Fibroblast of lung (primary cell): Measurements from ENCODE around the gene PDE6A. TPM values are rescaled to one million over a fixed set of nuclear protein-coding genes. Genes with fewer than 3 reads are reported as not detected.

Experiments
- DNase-seq, 2 donors: peaks; one replicate each; pipeline versions ENCODE4 v3.0.0 to v3.0.0-alpha.2; 2010; ENCODE audit warnings: low read depth in 2 of 2
- H2AFZ ChIP-seq: 2 replicates; pipeline ENCODE4 v1.5.1; 2012; ENCODE audit warnings: low read length, control low read depth, inconsistent platforms
- H3K27ac ChIP-seq: 2 replicates; pipeline ENCODE4 v1.5.1; 2011; ENCODE audit warnings: low read length, control low read depth; ENCODE audit not compliant: insufficient read depth
- H3K27me3 ChIP-seq: 2 replicates; pipeline ENCODE4 v1.5.1; 2011; ENCODE audit warnings: mild to moderate bottlenecking, low read length; ENCODE audit not compliant: control insufficient read depth, insufficient read depth
- H3K36me3 ChIP-seq: 2 replicates; pipeline ENCODE4 v1.5.1; 2011; ENCODE audit warnings: low read length; ENCODE audit not compliant: control insufficient read depth, insufficient read depth
- H3K4me1 ChIP-seq: 2 replicates; pipeline ENCODE4 v1.5.1; 2011; ENCODE audit warnings: low read length; ENCODE audit not compliant: control insufficient read depth, insufficient read depth; ENCODE audit errors: extremely low read depth
- H3K4me2 ChIP-seq: 2 replicates; pipeline ENCODE4 v1.5.1; 2011; ENCODE audit warnings: low read length, control low read depth; ENCODE audit not compliant: insufficient read depth; ENCODE audit errors: extremely low read depth
- H3K4me3 ChIP-seq, 4 experiments: fragments of 200-600 bp in 1 of 4; sonication (generic) in 1 of 4; replicated peaks in 1 of 4; 2 replicates each; pipeline ENCODE4 v1.5.1; 2011 to 2016; ENCODE audit warnings: low read length in 4 of 4, low read depth in 3 of 4, mild to moderate bottlenecking in 3 of 4, control low read depth in 2 of 4, inconsistent platforms in 1 of 4, mixed read lengths in 1 of 4; ENCODE audit not compliant: insufficient read depth in 1 of 4; ENCODE audit errors: control extremely low read depth in 1 of 4
- H3K79me2 ChIP-seq: 2 replicates; pipeline ENCODE4 v1.5.1; 2012; ENCODE audit warnings: mild to moderate bottlenecking, low read length, inconsistent platforms; ENCODE audit not compliant: control insufficient read depth, insufficient read depth
- H3K9ac ChIP-seq: 2 replicates; pipeline ENCODE4 v1.5.1; 2011; ENCODE audit warnings: mild to moderate bottlenecking, low read length, control low read depth; ENCODE audit not compliant: insufficient read depth
- H3K9me3 ChIP-seq: 2 replicates; pipeline ENCODE4 v1.5.1; 2012; ENCODE audit warnings: low read depth, low read length; ENCODE audit not compliant: control insufficient read depth, insufficient read depth
- H4K20me1 ChIP-seq: 2 replicates; pipeline ENCODE4 v1.5.1; 2011; ENCODE audit warnings: low read length; ENCODE audit not compliant: control insufficient read depth, insufficient read depth; ENCODE audit errors: extremely low read depth
- CTCF ChIP-seq, 2 donors: IDR thresholded peaks in 1 of 2; conservative IDR thresholded peaks in 1 of 2; 1 replicate in 1 of 2; 2 replicates in 1 of 2; pipeline ENCODE4 v1.5.1; 2011 to 2012; ENCODE audit warnings: low read length in 2 of 2, control low read depth in 1 of 2, inconsistent platforms in 1 of 2, low read depth in 1 of 2, mild to moderate bottlenecking in 1 of 2
- EZH2 ChIP-seq: IDR thresholded peaks from 2 replicates; pipeline ENCODE4 v1.5.1; 2012; ENCODE audit warnings: low read length, control low read depth, mild to moderate bottlenecking; ENCODE audit errors: missing control alignments
- polyA plus RNA-seq, 2 donors: library from polyadenylated mRNA; depleted of rRNA in 1 of 2; stranded (reverse) in 1 of 2; unstranded in 1 of 2; fragments of >200 nt; gene quantifications; 2 replicates each; pipeline ENCODE4 v1.2.1, GENCODE V29; 2011 to 2012; ENCODE audit warnings: missing spikeins in 1 of 2
- total RNA-seq: library from RNA; depleted of rRNA; stranded (reverse); fragments of >200 nt; gene quantifications from 2 replicates; pipeline ENCODE4 v1.2.1, GENCODE V29; 2014

Gene PDE6A
- total and polyA plus RNA-seq, 2 donors (not counting 1 experiment from before 2014, with no cell fraction given), result under 0.01 TPM; not detected in 1

- Histone ChIP-seq H3K4me2 (no peak overlapping the region), H2AFZ (no peak overlapping the region), H3K4me1 (peaks cover 2% of the 10 kb centered on the region), H3K27me3 (no peaks in the 10 kb centered on the region), H3K27ac (no peak overlapping the region), H3K9ac (no peak overlapping the region), H3K9me3 (no peaks in the 10 kb centered on the region), H3K36me3 (no peaks in the 10 kb centered on the region), H3K4me3 (no peak overlapping the region), H3K79me2 (no peaks in the 10 kb centered on the region), H4K20me1 (no peaks in the 10 kb centered on the region)
- peak in 1 of 2 donors; percentile 90 for DNase-seq
- TF ChIP-seq EZH2 (no peak), CTCF (conservative IDR thresholded peaks at IDR 0.05 in 1 of 2, IDR thresholded peaks at IDR 0.05 in 1 of 2; ENCODE audit: low read depth in 1 of 2, low read length in 2 of 2) (no peak)
Observed at GRCh38 chr5:149924486-149924885, 20.1 kb downstream of the PDE6A start.

- Histone ChIP-seq H3K4me3 (no peak overlapping the region), H3K4me1 (peaks cover 2% of the 10 kb centered on the region), H3K27ac (no peak overlapping the region), H3K27me3 (no peaks in the 10 kb centered on the region), H3K9ac (no peak overlapping the region), H2AFZ (no peak overlapping the region), H3K9me3 (no peaks in the 10 kb centered on the region), H4K20me1 (no peaks in the 10 kb centered on the region), H3K4me2 (no peak overlapping the region), H3K36me3 (no peaks in the 10 kb centered on the region), H3K79me2 (no peaks in the 10 kb centered on the region)
- no peak for TF ChIP-seq CTCF (conservative IDR thresholded peaks at IDR 0.05 in 1 of 2, IDR thresholded peaks at IDR 0.05 in 1 of 2; ENCODE audit: low read depth in 1 of 2, low read length in 2 of 2)
- no peak for TF ChIP-seq EZH2
- DNase-seq, result no peak
Observed at GRCh38 chr5:149922950-149923349, 21.6 kb downstream of the PDE6A start.

GRCh38 chr5:149921597-149921996 lies 23.0 kb downstream of the PDE6A start:
- TF ChIP-seq EZH2 (no peak), CTCF (conservative IDR thresholded peaks at IDR 0.05 in 1 of 2, IDR thresholded peaks at IDR 0.05 in 1 of 2; ENCODE audit: low read depth in 1 of 2, low read length in 2 of 2) (no peak)
- no peaks in the 10 kb centered on the region for H3K9me3 ChIP-seq
- H3K9ac ChIP-seq, result no peak overlapping the region
- no peak overlapping the region for H3K4me2 ChIP-seq
- no peak overlapping the region for H2AFZ ChIP-seq
- H3K4me3 ChIP-seq, result no peak overlapping the region
- H4K20me1 ChIP-seq, result no peaks in the 10 kb centered on the region
- DNase-seq, result no peak
- no peak overlapping the region for H3K27ac ChIP-seq
- no peaks in the 10 kb centered on the region for H3K36me3 ChIP-seq
- no peaks in the 10 kb centered on the region for H3K27me3 ChIP-seq
- no peaks in the 10 kb centered on the region for H3K79me2 ChIP-seq
- H3K4me1 ChIP-seq, result peaks cover 2% of the 10 kb centered on the region
